GM18520 (cell line): ENCODE data around the gene BLM.

Experiments
- ATAC-seq: cut with Tn5 transposase; IDR thresholded peaks from one replicate; pipeline ENCODE4 v1.9.1; 2021; ENCODE audit not compliant: unreplicated experiment

BLM gene

GRCh38 chr15:90782442-90782841 is 65.3 kb downstream of the BLM start:
- no peak for ATAC-seq

GRCh38 chr15:90787881-90788280 is 70.7 kb downstream of the BLM start:
- ATAC-seq = no peak

GRCh38 chr15:90789462-90789861 is 72.3 kb downstream of the BLM start:
- ATAC-seq = no peak

GRCh38 chr15:90790057-90790456 is 72.9 kb downstream of the BLM start:
- ATAC-seq = no peak

- no peak for ATAC-seq
Observed at GRCh38 chr15:90790561-90790960, 73.4 kb downstream of the BLM start.

- ATAC-seq = no peak
Observed at GRCh38 chr15:90794538-90794937, 77.4 kb downstream of the BLM start.

- no peak for ATAC-seq
Observed at GRCh38 chr15:90799639-90800170, 82.6 kb downstream of the BLM start.

GRCh38 chr15:90801803-90802202 is 84.7 kb downstream of the BLM start:
- no peak for ATAC-seq

- no peak for ATAC-seq
Observed at GRCh38 chr15:90807074-90807785, 90.1 kb downstream of the BLM start.

- ATAC-seq = no peak
Observed at GRCh38 chr15:90807786-90808086, 90.6 kb downstream of the BLM start.

GRCh38 chr15:90808517-90809235 is 91.5 kb downstream of the BLM start:
- ATAC-seq = no peak

- ATAC-seq = no peak
Observed at GRCh38 chr15:90809536-90809935, 92.4 kb downstream of the BLM start.

- ATAC-seq = no peak
Observed at GRCh38 chr15:90810354-90810753, 93.2 kb downstream of the BLM start.

GRCh38 chr15:90812171-90812957 is 95.2 kb downstream of the BLM start:
- no peak for ATAC-seq

GRCh38 chr15:90812958-90813265 is 95.8 kb downstream of the BLM start:
- no peak for ATAC-seq

- ATAC-seq = no peak
Observed at GRCh38 chr15:90813796-90814190, 96.6 kb downstream of the BLM start.

- ATAC-seq = no peak
Observed at GRCh38 chr15:90814191-90814821, 97.2 kb downstream of the BLM start.

- ATAC-seq = no peak
Observed at GRCh38 chr15:90816401-90817116, 99.4 kb downstream of the BLM start.

- ATAC-seq = no peak
Observed at GRCh38 chr15:90817117-90818057, 100.2 kb downstream of the BLM start.
